ENCODE data around the gene LSM4. TPM values are rescaled to one million over a fixed set of nuclear protein-coding genes. Genes with fewer than 3 reads are reported as not detected.

LSM4 gene
- total RNA-seq, 2 experiments from 2014 or later: 40.2 to 47.4 TPM

DNA sequence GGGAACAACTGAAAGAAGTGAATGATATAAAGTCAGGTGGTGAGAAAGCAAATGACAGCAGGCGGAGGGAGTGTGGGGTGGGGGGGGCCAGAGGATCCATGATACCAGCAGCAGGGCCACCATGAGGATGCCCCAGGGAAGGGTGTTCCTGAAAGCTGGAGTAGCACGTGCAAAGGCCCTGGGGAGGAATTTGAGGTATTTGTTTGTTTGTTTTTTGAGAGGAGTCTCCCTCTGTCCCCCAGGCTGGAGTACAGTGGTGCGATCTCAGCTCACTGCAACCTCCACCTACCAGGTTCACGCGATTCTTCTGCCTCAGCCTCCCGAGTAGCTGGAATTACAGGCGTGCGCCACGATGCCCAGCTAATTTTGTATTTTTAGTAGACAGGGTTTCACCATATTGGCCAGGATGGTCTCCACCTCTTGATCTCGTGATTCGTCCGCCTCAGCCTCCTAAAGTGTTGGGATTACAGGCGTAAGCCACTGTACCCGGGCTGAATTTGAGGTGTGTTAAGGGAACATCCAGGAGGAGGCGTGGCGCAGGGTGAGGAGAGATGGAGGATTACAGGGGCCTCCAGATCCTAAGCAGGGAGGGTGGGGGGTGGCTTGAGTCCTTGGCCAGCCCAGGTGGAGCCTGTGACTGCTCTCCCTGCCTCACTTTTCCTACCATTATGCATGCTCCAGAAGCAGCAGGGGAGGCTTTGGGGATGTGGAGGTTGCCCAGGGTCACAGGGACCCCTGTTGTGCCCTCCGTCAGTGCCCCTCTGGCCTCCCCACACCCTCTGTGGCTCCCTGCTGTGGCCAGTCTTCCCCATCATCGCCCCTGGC, 29.0 kb downstream of the LSM4 start:
- no peaks in the 10 kb centered on the region for H3K36me3 ChIP-seq (ENCODE audit: insufficient read depth, low read length)
- peak overlapping the region; percentile 91 for H3K4me3 ChIP-seq (ENCODE audit: low read length)
- POLR2A ChIA-PET: interaction anchor here (1.2 to 18.2 kb wide), 7 partner anchors 10 to 90 kb away, joined by 3 to 761 read pairs (median 9); partner anchors contain the start of genes JUND, LSM4 and RAB3A
- CTCF ChIA-PET: interaction anchor here (1.2 to 2.5 kb wide), 6 partner anchors 11 to 29 kb away, joined by 3 to 29 read pairs (median 6); partner anchors contain the start of genes JUND and LSM4
- peak overlapping the region; percentile 96 to 100 for H3K27ac ChIP-seq (ENCODE audit: low read depth in 1 of 2, low read length in 2 of 2)
- Mint-ChIP-seq H3K9me3 (no peaks in the 10 kb centered on the region), H3K27ac (peak overlapping the region; percentile 91), H3K4me1 (ENCODE audit: low read depth) (peaks cover 58% of the 10 kb centered on the region), H3K27me3 (no peaks in the 10 kb centered on the region), H3K36me3 (ENCODE audit: low read depth) (no peaks in the 10 kb centered on the region), H3K4me3 (peak overlapping the region; percentile 83)
- H3K27me3 ChIP-seq (ENCODE audit: control insufficient read depth in 1 of 2, insufficient read depth in 2 of 2, low read length in 2 of 2): no peaks in the 10 kb centered on the region
- TF ChIP-seq CTCF (IDR thresholded peaks at IDR 0.05): no peak
- ATAC-seq (ENCODE audit: poor library complexity): no peak
- intact Hi-C loops (cut with DNase I, micrococcal nuclease): loop anchor here in 1 of 2 experiments (1.0 to 5.0 kb wide), 2 partner anchors 10 to 33 kb away; no protein-coding TSS in a partner anchor
- DNase-seq: peak in 1 of 14 experiments; percentile 25
- peaks cover 64% of the 10 kb centered on the region for H3K4me1 ChIP-seq (ENCODE audit: insufficient read depth, low read length)
- no peaks in the 10 kb centered on the region for H3K9me3 ChIP-seq (ENCODE audit: control insufficient read depth in 1 of 2, insufficient read depth in 1 of 2, low read length in 2 of 2)

DNA sequence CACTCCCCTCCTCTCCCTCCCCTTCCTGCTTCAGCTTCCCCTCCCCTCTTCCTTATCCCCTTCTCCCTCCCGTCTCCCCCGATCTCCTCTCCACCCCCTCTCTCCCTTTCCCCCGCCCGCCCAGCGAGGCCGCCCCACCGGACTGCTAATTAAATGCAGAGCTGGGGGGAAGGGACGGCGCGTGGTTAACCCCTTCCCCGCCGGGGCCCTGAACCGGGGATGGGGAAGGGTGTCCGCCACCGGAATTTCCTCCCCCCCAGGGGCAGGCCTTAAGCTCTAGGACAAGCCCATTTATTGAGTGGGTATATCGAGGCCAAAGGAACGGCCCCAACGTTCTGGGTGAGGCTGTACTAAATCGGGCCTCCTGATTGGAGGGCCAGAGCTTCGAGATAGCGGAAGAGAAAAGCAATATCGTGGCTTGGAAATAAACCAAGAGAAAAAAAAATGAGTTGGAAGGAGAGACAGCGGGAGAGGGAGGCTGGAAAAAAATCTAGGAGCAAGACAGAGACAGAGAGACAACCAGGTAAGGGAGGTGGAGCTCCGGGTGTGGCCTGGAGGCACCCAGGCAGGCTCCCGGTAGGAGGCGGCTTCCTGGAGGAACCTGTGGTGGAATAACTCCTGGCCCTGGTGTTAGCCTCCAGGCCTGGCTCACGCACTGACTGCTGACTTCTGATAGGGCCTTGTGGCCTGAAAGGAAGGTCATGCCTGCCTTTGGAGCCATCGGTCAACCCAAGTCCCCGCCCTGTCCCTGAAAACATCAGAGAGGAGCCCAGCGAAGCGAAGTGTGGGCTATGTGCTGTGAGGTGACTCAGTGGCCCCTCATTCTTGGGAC, 29.9 kb downstream of the LSM4 start:
- H3K4me3 Mint-ChIP-seq: peak overlapping the region; percentile 79
- peak in 5 of 14 experiments; percentile 36 to 56 (median 43) for DNase-seq

More for the DNA sequence above, 29.9 kb downstream of the LSM4 start:
- Mint-ChIP-seq H3K9me3 (no peaks in the 10 kb centered on the region), H3K27me3 (no peaks in the 10 kb centered on the region), H3K36me3 (ENCODE audit: low read depth) (no peaks in the 10 kb centered on the region), H3K27ac (peak overlapping the region; percentile 91), H3K4me1 (ENCODE audit: low read depth) (peaks cover 59% of the 10 kb centered on the region)
- peak overlapping the region; percentile 96 to 100 for H3K27ac ChIP-seq (ENCODE audit: low read depth in 1 of 2, low read length in 2 of 2)
- H3K4me3 ChIP-seq (ENCODE audit: low read length): peak overlapping the region; percentile 91
- no peak for TF ChIP-seq CTCF (IDR thresholded peaks at IDR 0.05)
- ChIA-PET POLR2A (interaction anchor here (0.8 to 18.2 kb wide), 8 partner anchors 10 to 1375 kb away, joined by 3 to 761 read pairs (median 8); partner anchors contain the start of genes JUND, LSM4 and RAB3A), CTCF (interaction anchor here (1.1 to 2.5 kb wide), 6 partner anchors 12 to 41 kb away, joined by 3 to 29 read pairs (median 6); partner anchors contain the start of genes JUND and LSM4)
- no peak for ATAC-seq (ENCODE audit: poor library complexity)
- H3K9me3 ChIP-seq (ENCODE audit: control insufficient read depth in 1 of 2, insufficient read depth in 1 of 2, low read length in 2 of 2): no peaks in the 10 kb centered on the region
- H3K4me1 ChIP-seq (ENCODE audit: insufficient read depth, low read length): peaks cover 65% of the 10 kb centered on the region
- no peaks in the 10 kb centered on the region for H3K36me3 ChIP-seq (ENCODE audit: insufficient read depth, low read length)
- intact Hi-C loops (cut with DNase I, micrococcal nuclease): loop anchor here in 1 of 2 experiments (5.0 kb wide), 1 partner anchor 34 kb away; no protein-coding TSS in a partner anchor
- H3K27me3 ChIP-seq (ENCODE audit: control insufficient read depth in 1 of 2, insufficient read depth in 2 of 2, low read length in 2 of 2): no peaks in the 10 kb centered on the region

All from CD4-positive, alpha-beta T cell (primary cell).